Loucy (cell line): ENCODE measurements around the gene BRMS1.
"Not testable (repeated sequence)": the region's sequence is repeated elsewhere in the genome, so short reads cannot be mapped to it uniquely, and the experiment has no call there.

Experiments
- H2AFZ ChIP-seq: fragments of 200-600 bp; sonication (generic); 2 replicates; pipeline ENCODE4 v1.6.0; 2016; ENCODE audit warnings: antibody characterized with exemption, mild to moderate bottlenecking, low read length, moderate library complexity
- H3F3A ChIP-seq: fragments of 200-600 bp; 2 replicates; pipeline ENCODE4 v1.6.0; 2016; ENCODE audit warnings: antibody characterized with exemption, low read depth, mild to moderate bottlenecking
- H3K27me3 ChIP-seq: fragments of 200-600 bp; sonication (generic); 2 replicates; pipeline ENCODE4 v1.6.1; 2014; ENCODE audit warnings: low read length, mild to moderate bottlenecking; ENCODE audit not compliant: insufficient read depth, poor library complexity, severe bottlenecking
- H3K36me3 ChIP-seq: fragments of 200-600 bp; sonication (generic); 2 replicates; pipeline ENCODE4 v1.6.1; 2016; ENCODE audit warnings: low read length; ENCODE audit not compliant: insufficient read depth
- H3K4me1 ChIP-seq: fragments of 200-600 bp; sonication (generic); 2 replicates; pipeline ENCODE4 v1.5.1; 2014; ENCODE audit warnings: low read length, mild to moderate bottlenecking; ENCODE audit not compliant: insufficient read depth, poor library complexity, severe bottlenecking
- H3K4me2 ChIP-seq: fragments of 200-600 bp; sonication (generic); 2 replicates; pipeline ENCODE4 v1.6.0; 2014; ENCODE audit warnings: antibody characterized with exemption, low read length, low read depth, mild to moderate bottlenecking; ENCODE audit not compliant: poor library complexity, severe bottlenecking
- H3K4me3 ChIP-seq: fragments of 200-600 bp; sonication (generic); 2 replicates; pipeline ENCODE4 v1.5.1; 2014; ENCODE audit warnings: low read length, mild to moderate bottlenecking, mixed read lengths; ENCODE audit not compliant: poor library complexity, severe bottlenecking
- H3K79me2 ChIP-seq: fragments of 200-600 bp; sonication (generic); 2 replicates; pipeline ENCODE4 v1.6.1; 2014; ENCODE audit warnings: low read length; ENCODE audit not compliant: insufficient read depth
- H3K9ac ChIP-seq: fragments of 200-600 bp; sonication (generic); 2 replicates; pipeline ENCODE4 v1.6.0; 2014; ENCODE audit warnings: mild to moderate bottlenecking, low read depth, low read length, moderate library complexity; ENCODE audit not compliant: poor library complexity, severe bottlenecking
- H3K9me2 ChIP-seq: fragments of 200-600 bp; sonication (generic); replicated peaks from 2 replicates; pipeline ENCODE4 v1.6.1; 2016; ENCODE audit warnings: low read depth, low read length, mixed read lengths
- H3K9me3 ChIP-seq: fragments of 200-600 bp; sonication (generic); 2 replicates; pipeline ENCODE4 v1.6.1; 2014; ENCODE audit warnings: mild to moderate bottlenecking, antibody characterized with exemption, low read length, low read depth; ENCODE audit not compliant: insufficient read depth
- H4K20me1 ChIP-seq: fragments of 200-600 bp; sonication (generic); 2 replicates; pipeline ENCODE4 v1.6.0; 2014; ENCODE audit warnings: antibody characterized with exemption, low read length, mild to moderate bottlenecking; ENCODE audit not compliant: insufficient read depth, poor library complexity, severe bottlenecking
- EZH2phosphoT487 ChIP-seq: fragments of 200-600 bp; IDR thresholded peaks from 2 replicates; pipeline ENCODE4 v1.6.1; 2018; ENCODE audit warnings: antibody characterized with exemption, mild to moderate bottlenecking, moderate library complexity, borderline replicate concordance
- TF ChIP-seq, protein P1 (sequence below): fragments of 200-600 bp; sonication (generic); conservative IDR thresholded peaks from 2 replicates; pipeline ENCODE4 v1.5.1; 2014; ENCODE audit warnings: mild to moderate bottlenecking, antibody characterized with exemption, low read length

Gene BRMS1

DNA sequence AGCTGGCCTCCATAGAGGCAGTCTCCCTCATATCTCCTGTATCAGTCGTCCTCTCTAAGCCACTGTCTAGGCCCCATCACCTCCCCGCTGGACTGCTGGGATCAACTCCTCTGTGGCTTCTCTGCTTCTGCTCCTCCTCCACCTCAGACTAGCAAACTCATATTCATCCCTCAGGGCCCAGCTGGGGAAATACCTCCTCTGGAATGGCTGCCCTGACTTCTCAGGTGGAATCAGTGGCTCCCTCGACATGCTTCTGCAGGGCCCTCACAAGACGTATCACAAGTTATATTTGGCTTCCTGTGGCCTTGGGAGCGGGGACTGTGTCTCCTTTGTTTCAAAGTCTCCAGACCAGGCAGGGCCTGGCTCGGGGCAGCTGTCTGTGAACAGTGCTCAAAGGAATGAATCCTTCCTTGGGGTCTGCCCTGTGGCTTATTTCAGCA is 16.6 kb upstream of the BRMS1 start:
- Histone ChIP-seq H3K36me3 (no peaks in the 10 kb centered on the region), H3K9me3 (no peaks in the 10 kb centered on the region), H3K4me2 (no peak overlapping the region), H3K79me2 (no peaks in the 10 kb centered on the region), H3K9me2 (no peaks in the 10 kb centered on the region), H3K4me1 (no peaks in the 10 kb centered on the region), H3F3A (no peaks in the 10 kb centered on the region), H3K9ac (no peak overlapping the region), H2AFZ (no peak overlapping the region), H3K27me3 (no peaks in the 10 kb centered on the region), H3K4me3 (no peak overlapping the region), H4K20me1 (no peaks in the 10 kb centered on the region)
- TF ChIP-seq, protein P1, sequence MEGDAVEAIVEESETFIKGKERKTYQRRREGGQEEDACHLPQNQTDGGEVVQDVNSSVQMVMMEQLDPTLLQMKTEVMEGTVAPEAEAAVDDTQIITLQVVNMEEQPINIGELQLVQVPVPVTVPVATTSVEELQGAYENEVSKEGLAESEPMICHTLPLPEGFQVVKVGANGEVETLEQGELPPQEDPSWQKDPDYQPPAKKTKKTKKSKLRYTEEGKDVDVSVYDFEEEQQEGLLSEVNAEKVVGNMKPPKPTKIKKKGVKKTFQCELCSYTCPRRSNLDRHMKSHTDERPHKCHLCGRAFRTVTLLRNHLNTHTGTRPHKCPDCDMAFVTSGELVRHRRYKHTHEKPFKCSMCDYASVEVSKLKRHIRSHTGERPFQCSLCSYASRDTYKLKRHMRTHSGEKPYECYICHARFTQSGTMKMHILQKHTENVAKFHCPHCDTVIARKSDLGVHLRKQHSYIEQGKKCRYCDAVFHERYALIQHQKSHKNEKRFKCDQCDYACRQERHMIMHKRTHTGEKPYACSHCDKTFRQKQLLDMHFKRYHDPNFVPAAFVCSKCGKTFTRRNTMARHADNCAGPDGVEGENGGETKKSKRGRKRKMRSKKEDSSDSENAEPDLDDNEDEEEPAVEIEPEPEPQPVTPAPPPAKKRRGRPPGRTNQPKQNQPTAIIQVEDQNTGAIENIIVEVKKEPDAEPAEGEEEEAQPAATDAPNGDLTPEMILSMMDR, result no peak

DNA sequence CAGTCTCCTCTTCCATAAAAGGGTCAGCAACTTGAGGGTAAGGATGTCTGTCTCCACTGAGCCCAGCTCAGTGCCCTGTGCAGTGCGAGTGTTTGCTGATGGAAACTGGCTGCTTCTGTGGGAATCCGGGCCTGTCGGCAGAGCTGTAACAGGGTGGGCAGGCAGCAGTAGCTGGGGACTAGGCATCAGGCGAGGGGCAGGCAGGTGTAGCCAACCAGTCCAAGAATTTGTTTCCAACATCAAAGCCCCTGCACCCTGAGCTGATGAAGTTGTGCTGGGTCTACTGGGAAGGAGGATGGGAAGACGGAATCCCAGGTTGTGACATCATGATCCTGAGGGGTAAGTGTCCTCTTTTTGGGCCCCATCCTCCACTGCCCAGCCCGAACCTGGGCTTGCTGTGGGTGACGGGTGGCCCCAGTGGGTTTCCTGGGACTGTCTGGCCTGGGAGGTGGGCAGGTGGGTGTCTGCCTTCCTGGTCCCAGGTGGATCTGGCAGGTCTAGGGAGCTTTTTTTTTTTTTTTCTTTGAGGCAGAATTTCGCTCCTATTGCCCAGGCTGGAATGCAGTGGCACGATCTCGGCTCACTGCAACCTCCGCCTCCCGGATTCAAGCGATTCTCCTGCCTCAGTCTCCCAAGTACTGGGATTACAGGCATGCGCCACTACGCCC is 15.6 kb upstream of the BRMS1 start:
- no peaks in the 10 kb centered on the region for H4K20me1 ChIP-seq
- H3K79me2 ChIP-seq, result no peaks in the 10 kb centered on the region
- H2AFZ ChIP-seq, result no peak overlapping the region
- no peaks in the 10 kb centered on the region for H3K9me3 ChIP-seq
- no peaks in the 10 kb centered on the region for H3F3A ChIP-seq
- TF ChIP-seq EZH2phosphoT487, result no peak
- TF ChIP-seq, protein P1, result no peak
- no peak overlapping the region for H3K4me2 ChIP-seq
- no peaks in the 10 kb centered on the region for H3K36me3 ChIP-seq
- H3K9ac ChIP-seq, result no peak overlapping the region
- H3K4me3 ChIP-seq, result no peak overlapping the region
- H3K27me3 ChIP-seq, result no peaks in the 10 kb centered on the region
- no peaks in the 10 kb centered on the region for H3K9me2 ChIP-seq
- no peaks in the 10 kb centered on the region for H3K4me1 ChIP-seq

DNA sequence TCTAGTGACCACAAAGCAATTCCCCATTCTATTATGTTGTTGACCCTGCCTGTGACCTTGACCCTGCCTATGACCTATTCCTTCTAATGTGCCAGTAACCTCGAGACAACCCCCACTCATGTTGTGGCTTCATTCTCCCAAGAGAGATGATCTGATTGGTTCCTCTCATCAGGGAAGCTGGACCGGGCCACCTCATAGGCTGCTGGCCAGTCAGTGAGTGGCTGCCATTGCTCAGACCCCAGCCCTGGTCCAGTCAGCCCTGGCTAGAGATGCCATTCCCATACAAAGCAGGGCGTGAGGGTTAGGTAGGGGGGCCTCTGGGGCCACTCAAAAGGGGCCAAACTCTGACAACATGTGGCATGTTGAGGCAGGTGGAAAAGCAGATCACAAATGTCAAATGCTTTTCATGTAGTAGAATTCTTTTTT is 14.8 kb upstream of the BRMS1 start:
- Histone ChIP-seq H3K9ac (no peak overlapping the region), H3K79me2 (no peaks in the 10 kb centered on the region), H4K20me1 (no peaks in the 10 kb centered on the region), H2AFZ (no peak overlapping the region), H3K27me3 (no peaks in the 10 kb centered on the region), H3K4me3 (no peak overlapping the region), H3F3A (no peaks in the 10 kb centered on the region), H3K4me1 (no peaks in the 10 kb centered on the region), H3K9me3 (no peaks in the 10 kb centered on the region), H3K36me3 (no peaks in the 10 kb centered on the region), H3K4me2 (no peak overlapping the region), H3K9me2 (no peaks in the 10 kb centered on the region)
- no peak for TF ChIP-seq EZH2phosphoT487
- TF ChIP-seq, protein P1, result no peak

DNA sequence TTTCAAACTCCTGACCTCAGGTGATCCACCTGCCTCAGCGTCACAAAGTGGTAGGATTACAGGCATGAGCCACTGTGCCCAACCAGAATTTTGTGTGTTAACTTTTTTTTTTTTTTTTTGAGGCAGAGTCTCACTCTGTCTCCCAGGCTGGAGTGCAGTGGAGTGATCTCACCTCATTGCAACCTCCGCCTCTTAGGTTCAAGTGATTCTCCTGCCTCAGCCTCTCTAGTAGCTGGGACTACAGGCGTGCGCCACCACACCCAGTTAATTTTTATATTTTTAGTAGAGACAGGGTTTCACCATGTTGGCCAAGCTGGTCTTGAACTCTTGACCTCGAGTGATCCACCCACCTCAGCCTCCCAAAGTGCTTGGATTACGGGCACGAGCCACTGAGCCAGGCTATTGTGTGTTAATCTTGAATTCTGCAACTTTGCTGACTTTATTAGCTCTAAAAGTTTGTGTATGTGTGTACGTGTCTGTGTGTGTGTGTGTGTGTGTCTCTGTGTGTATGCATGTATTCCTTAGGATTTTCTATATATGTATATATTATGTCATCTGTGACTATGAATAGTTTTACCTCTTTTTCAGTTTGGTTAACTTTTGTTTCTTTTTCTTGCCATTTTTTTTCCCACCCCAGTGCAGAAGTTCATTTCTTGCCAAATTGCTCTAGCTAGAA is 5.8 kb upstream of the BRMS1 start:
- not testable (repeated sequence) for H3K4me2 ChIP-seq, H3K9me3 ChIP-seq, H3K4me3 ChIP-seq, H3K9me2 ChIP-seq, H3K9ac ChIP-seq, H3K36me3 ChIP-seq, H3K27me3 ChIP-seq, H3K79me2 ChIP-seq, H2AFZ ChIP-seq, H4K20me1 ChIP-seq, H3F3A ChIP-seq
- H3K4me1 ChIP-seq, result peaks cover 13% of the 10 kb centered on the region
